Measurements from ENCODE around the gene DDA1.
"Not testable (repeated sequence)": the region's sequence is repeated elsewhere in the genome, so short reads cannot be mapped to it uniquely, and the experiment has no call there.

Gene DDA1

GRCh38 chr19:17348700-17349099, 39.3 kb downstream of the DDA1 start:
- DNase-seq = no peak

- no peak for DNase-seq
Measured at GRCh38 chr19:17351815-17352435, 42.6 kb downstream of the DDA1 start.

- no peak for DNase-seq
Measured at GRCh38 chr19:17352608-17353280, 43.4 kb downstream of the DDA1 start.

GRCh38 chr19:17353386-17353785, 44.0 kb downstream of the DDA1 start:
- no peak for DNase-seq

GRCh38 chr19:17357078-17357666, 47.8 kb downstream of the DDA1 start:
- DNase-seq = no peak

- no peak for DNase-seq
Measured at GRCh38 chr19:17357724-17358123, 48.4 kb downstream of the DDA1 start.

- DNase-seq = no peak
Measured at GRCh38 chr19:17358395-17358794, 49.0 kb downstream of the DDA1 start.

GRCh38 chr19:17359905-17360800, 50.8 kb downstream of the DDA1 start:
- no peak for DNase-seq

- DNase-seq = not testable (repeated sequence)
Measured at GRCh38 chr19:17363852-17364605, 54.7 kb downstream of the DDA1 start.

- DNase-seq = no peak
Measured at GRCh38 chr19:17365361-17365760, 56.0 kb downstream of the DDA1 start.

- DNase-seq = peak; percentile 87
Measured at GRCh38 chr19:17370026-17370587, 60.7 kb downstream of the DDA1 start.

All from suppressor macrophage treated with lipopolysaccharide for 4 hours (primary cell).